CD4-positive, alpha-beta T cell treated with Interleukin-10 for 1 hour (primary cell): Measurements from ENCODE around the gene SLC37A4.
"Not testable (repeated sequence)": the region's sequence is repeated elsewhere in the genome, so short reads cannot be mapped to it uniquely, and the experiment has no call there.

Experiments used
- DNase-seq: peaks from one replicate; pipeline ENCODE4 v3.0.0-alpha.2; 2020

SLC37A4 gene

DNA sequence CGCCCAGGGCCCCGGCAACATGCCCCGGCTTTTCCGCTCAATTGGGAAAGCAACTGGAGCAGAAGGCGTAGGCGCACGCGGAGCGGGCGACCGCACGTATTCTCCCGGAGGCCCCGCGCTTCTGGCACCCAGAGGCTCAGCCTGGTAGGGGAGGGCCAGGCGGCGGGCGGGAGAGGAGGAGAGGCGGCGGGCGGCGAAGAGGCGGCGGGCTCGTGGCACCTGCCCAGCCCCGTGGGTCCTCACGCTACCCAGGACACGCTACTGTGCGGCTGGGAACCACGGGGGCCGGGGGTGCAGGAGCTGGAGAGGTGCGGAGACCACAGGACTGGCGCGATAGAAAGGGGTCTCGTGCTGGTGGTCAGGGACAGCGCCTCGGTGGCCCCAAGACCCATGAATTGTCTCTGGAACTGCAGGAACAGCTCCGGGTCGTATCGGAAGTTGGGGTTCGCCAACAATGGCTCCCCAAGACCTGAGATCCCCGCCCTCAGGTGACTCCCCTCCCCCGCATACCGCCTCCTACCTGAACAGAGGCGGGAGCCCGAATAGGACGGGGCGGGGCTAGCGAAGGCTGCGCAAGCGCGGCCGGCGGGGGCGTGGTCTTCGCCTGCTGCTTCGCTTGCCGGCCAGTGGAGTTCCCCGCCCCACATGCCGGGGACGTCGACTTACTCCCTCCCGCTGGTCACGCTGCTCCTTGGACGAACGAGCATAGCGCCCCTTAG is at the start of gene SLC37A4:
TSS of gene SLC37A4 (minus strand) at position 549 of the 719 bp plus-strand sequence.
- peak; percentile 100 for DNase-seq

DNA sequence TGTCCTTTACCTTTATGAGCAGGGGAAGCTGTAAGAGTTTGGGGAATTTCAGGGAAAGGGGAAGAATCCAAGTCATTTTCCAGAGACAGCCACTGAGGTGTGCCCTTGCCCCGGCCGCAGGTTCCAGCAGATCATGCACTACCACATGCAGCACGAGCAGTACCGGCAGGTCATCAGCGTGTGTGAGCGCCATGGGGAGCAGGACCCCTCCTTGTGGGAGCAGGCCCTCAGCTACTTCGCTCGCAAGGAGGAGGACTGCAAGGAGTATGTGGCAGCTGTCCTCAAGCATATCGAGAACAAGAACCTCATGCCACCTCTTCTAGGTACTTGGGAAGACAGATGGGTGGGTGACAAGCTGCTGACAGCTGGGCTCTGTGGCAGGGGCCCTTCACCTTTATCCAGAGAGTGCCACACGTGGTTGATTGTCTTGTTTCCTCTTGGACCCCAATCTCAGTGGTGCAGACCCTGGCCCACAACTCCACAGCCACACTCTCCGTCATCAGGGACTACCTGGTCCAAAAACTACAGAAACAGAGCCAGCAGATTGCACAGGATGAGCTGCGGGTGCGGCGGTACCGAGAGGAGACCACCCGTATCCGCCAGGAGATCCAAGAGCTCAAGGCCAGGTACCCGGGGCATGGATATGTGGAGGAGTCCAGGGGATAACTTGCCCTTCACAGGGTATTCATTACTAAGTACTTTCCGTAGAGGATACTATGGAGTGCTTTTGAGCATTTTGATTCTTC is 48.2 kb upstream of the SLC37A4 start:
- DNase-seq = no peak

DNA sequence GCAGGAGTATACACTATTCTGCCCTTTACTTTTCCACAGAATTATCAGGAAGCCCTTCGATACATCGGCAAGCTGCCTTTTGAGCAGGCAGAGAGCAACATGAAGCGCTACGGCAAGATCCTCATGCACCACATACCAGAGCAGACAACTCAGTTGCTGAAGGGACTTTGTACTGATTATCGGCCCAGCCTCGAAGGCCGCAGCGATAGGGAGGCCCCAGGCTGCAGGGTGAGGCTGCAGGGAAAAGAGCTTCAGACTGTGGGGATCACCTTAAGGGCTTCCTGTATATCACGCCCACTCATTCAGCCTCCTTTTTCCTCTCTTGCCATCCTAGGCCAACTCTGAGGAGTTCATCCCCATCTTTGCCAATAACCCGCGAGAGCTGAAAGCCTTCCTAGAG is 47.2 kb upstream of the SLC37A4 start:
- no peak for DNase-seq

DNA sequence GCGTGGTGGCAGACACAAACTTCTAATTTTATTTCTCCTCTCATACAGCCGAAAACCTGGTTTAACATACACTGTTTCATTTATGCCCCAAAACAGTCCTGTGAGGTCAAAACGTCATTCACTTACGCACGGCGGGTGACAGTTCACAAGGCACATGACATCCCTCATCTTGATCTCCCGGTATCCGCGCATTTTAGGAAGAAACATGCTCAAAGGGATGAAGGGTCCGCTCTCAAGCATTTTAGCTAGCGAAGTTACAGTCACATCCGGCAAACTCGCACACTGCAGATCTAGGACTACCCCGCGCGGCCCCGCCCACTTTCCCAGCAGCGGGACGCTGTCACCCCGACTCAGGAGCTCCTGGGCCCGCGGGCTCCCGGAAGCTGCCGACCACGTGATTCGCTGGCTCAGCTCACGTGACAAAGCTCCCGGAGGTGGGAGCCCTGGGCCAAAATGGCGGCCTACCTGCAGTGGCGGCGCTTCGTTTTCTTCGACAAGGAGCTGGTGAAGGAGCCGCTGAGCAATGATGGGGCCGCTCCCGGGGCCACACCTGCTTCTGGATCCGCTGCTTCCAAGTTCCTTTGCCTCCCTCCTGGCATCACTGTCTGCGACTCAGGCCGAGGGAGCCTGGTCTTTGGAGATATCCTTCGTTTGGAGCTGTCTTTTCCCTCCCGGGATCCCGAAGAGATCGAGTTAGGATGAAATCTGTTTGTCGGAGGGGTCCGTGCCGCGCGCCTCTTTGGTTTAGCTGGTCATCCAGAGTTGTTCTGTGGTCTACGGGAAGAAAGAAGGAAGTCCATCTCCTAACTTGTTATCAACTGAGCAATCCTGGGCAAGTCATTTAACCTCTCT is 36.9 kb upstream of the SLC37A4 start, which contains the start of gene VPS11:
TSS of gene VPS11 (plus strand) at position 448 of the 852 bp plus-strand sequence. CDS start at position 454, 6 bp downstream.
- peak; percentile 97 for DNase-seq

DNA sequence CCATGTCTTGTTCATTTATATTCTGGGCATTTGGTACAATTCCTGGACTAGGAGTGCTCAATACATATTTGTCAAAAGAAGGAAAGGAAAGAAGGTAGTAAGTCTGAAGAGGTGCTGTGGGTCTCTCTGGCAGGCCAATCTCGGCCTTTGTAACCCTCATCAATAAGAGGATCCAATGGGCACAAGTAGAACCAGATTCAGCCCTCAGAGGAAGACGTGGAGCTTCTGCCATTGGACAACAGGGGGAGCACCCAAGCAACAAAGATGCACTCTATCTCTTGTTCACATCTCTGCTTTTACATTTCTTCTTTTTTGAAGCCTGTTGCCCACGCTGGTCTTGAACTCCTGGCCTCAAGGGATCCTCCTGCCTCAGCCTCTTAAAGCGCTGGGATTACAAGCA is 34.7 kb upstream of the SLC37A4 start:
- DNase-seq = peak; percentile 69

DNA sequence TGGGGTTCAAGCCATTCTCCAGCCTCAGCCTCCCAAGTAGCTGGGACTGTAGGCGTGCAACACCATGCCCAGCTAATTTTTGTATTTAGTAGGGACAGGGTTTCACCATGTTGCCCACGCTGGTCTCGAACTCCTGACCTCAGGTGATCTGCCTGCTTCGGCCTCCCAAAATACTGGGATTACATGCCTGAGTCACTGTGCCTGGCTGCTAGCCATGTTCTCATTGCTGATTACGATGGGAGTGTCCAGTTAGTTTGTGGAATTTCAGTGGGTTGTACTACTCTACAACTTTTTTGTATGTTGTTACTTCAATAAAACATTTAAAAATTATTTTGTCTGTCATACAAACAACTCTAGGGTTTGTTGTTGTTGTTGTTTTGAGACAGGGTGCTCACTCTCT is 32.1 kb upstream of the SLC37A4 start:
- DNase-seq = no peak

DNA sequence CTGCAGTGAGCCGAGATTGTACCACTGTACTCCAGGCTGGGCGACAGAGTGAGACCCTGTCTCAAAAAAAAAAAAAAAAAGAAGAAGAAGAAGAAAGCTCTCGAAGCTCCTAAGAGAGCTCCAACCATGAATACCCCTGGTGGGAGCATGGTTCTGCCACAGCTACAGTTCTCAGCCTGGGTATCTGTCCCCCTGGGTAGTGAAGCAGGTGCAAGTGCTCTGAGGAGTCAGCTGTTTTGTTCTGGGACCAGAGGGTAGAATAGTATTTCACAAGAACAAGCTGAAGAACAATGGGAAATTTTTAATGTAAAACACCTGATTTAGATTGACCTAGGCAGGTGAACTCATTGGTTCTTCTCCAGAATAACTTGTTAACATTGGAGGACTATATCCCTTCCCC is 30.6 kb upstream of the SLC37A4 start:
- DNase-seq = no peak

DNA sequence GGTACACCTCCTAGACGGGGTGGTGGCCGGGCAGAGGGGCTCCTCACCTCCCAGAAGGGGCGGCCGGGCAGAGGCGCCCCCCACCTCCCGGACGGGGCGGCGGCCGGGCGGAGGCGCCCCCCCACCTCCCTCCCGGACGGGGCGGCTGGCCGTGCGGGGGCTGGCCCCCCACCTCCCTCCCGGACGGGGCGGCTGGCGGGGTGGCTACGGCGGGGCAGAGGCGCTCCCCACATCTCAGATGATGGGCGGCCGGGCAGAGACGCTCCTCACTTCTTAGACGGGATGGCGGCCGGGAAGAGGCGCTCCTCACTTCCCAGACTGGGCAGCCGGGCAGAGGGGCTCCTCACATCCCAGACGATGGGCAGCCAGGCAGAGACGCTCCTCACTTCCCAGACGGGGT is 28.5 kb upstream of the SLC37A4 start:
- not testable (repeated sequence) for DNase-seq

DNA sequence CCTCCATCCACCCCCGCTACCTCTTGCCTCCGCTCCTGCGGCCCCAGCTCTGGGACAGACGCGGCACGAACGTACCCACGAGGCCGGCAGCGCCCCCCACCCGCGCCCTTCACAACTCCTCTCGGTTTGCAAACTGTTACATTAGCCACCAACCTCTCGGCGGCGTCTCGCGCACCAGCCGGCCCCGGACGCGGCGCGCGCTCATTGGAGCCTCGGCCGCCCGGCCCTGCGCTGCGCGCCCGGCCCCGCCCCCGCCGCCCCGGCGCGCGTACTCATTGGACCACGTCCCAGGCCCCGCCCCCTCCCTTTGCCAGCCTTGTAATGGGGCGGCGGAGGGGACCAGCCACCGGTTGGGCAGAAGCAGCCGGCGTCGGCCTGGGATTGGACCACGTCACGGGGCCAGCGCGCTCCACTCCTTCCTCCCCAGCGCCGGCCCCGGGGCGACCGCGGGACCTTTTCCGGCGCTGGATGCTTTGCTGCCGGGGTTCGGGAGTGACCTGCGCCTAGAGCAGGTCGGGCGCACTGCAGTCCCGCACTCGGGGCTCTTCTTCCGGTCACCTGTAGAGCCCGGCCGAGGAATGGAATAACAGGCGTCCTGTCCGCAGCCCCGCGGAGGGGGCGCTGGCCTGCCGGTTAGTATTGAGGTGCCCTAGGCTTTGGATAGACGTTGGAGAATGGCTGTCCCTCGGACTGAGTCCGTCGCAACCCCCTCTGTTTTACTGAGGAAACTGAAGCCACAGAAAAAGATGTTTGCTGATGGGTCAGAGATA is 26.5 kb upstream of the SLC37A4 start, which contains the start of gene HYOU1:
TSS of gene HYOU1 (minus strand) at position 206 of the 770 bp plus-strand sequence. CDS start 1,045 bp downstream, outside the sequence.
- peak; percentile 98 for DNase-seq

DNA sequence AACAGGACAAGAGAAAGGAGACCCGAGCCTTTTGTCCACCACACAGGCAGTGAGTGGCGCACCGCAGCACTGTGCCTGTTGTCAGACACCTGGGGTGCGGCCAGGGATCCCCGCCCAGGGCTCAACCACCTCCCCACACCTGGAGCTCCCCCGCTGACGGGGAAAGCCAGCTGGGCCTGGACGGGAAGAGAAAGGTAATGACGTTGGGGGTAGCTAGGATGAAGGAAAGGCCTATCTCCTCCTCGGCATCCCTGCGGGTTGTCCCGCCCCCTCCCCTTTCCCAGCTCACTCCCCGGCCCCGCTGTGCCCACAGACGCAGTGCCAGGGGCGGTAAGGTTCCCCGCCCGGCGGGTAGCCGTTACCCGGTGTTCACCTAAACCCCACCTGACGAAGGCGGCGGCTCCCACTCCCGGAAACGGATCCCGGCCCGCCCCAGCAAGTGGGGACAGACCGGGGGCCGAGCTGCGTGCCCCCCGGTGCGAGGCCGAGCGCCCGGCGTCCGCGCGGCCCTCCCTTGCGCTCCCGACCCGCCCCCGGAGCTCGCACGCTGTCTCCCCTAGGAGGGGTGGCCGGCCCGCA is 25.8 kb upstream of the SLC37A4 start:
- peak; percentile 68 for DNase-seq

DNA sequence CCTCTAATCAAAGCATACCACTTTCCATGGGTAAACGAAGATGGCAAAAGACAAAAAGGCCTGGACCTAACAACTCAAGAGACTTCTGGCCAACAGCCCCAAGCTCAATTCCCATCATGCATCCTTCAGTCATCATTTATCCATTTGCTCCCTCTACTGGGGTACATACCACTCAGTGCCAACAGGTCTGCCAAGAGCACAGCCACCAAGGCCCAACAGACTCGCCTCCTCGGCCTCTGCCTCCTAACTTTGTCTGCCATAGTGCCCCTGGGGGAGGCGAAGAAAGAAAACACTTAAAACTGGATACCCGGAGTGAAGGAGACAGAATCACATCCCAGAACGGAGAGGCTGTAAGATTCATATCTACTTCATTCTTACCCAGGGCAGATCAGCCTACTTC is 25.2 kb upstream of the SLC37A4 start:
- DNase-seq = peak; percentile 18

DNA sequence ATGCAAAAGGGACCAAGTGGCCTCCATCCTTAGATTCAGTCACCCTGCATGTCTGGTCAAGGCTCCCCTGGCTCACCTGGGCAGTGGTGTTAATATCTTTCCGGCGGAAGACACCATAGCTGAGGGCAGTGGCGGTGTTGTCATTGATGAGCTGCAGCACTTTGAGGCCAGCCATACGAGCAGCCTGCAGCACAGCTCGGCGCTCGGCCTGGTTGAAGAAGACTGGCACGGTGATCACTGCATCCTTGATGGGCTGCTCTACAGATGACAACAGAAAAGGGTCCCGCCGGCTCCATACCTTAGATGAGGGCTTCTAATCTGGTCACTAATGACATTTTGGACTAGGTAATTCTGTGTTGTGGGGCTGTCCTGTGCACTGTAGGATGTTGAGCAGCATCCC is 23.7 kb upstream of the SLC37A4 start:
- no peak for DNase-seq

DNA sequence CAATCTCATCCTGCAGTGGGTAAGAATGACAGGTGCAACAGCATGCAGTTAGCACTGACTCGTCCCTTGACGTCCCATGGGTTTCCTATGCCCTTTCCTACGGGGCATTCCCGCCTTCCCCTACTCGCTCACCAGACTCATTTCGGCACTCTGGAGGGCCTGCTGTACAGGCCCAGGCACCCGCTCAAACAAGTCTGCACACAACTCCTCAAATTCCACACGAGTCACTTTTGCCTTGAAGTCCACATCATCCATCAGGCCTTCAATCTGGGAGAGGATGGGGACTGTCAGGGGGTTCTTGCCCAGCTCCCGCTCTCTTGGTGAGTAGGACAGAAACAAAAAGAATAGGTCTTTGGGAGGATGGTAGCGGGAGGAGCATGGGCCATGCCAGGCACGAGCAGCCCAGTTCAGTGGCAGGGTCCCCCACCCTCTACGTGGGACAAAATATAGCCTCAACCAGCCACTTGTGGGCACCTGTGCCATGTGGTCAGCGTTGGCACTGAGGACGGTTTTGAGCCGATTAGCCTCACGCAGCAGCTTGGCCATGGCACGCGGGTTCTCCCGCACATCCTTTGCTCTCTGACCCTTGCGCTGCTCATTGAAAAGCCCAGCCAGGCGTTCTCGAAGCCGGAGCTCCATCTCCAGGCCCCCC is 21.6 kb upstream of the SLC37A4 start:
- no peak for DNase-seq

DNA sequence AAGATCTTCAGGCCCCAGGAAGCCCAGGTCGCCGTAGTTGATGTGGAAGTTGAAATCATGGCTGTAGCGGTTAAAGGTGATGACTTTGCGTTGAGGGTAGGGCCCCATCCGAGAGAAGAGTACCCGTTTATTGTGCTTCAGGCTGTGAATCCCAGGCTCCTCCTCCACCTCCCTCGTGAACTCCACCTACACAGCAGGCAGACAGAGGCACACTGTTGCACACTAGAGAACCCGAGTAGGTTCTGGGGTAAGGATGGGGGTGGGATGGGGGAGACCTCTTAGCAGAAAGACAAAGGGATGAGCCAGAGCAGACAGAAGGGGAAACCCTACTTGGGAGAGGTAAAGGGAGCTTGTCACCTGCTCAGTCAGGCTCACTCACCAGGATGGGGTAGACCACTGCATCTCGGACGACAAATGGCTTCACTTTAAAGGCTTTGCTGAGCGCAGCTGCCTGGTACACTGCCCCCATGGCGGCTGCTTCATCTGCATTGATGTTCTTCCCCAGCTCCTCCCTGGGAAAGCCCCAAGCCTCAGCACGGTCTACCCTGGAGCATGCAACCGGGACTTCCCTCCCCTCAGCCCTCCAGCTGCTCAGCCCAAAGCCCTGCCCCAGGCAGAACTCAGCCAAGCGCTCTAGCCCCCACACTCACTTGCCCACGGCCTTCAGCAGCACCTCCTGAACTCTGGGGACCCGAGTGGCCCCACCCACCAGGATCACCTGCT is 20.9 kb upstream of the SLC37A4 start:
- peak; percentile 46 for DNase-seq

DNA sequence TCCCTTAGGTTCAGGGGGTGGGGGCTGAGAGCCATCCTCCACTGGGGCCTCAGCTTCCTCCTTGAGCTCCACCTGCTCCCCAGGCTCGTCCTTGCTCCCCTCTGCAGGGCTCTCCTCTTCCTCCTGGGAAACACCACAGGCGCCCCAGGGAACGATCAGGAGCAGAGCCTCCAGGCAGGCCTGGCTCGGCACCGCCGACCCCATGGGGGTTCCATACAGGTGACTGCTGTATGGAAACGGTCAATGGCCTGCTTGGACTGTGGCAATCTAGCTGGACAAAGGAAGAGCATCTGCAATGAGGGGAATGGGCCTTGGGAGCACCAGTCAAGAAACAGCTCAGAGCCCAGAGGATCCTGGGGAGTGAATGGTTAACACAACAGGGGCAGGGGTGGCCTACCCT is 18.4 kb upstream of the SLC37A4 start:
- DNase-seq = no peak

DNA sequence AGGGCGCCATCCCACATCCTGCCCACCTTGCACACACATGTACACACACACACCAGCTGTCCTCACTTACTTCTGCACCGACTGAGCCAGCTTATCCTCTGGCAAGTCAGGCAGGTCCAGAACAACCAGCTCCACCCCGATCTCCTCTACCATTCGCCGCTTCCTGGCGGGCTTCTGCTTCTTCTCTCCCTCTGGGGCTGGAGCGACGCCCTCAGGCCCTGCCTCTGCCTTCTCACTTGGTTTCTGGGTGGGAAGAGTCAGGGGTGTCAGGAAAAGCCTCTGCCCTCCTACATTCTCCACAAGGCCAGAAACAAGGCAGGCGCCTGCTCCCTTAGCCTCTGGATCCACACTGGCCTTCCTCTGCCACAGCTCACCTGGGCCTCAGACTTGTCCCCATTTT is 18.0 kb upstream of the SLC37A4 start:
- DNase-seq = no peak

DNA sequence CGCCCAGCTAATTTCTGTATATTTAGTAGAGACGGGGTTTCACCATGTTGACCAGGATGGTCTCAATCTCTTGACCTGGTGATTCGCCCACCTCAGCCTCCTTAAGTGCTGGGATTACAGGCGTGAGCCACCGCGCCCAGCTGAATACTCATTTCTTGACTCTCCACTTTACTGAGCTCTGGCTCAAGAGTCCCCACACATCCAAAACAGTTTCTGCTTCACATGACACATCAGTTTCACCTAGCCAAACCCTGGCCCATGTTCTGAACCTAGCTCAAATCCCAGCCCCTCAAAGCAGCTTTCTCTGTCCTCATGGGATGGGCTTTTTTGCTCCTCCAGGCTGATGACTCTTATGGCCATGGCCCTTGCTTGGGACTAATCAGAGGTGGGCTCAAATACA is 16.5 kb upstream of the SLC37A4 start:
- no peak for DNase-seq

DNA sequence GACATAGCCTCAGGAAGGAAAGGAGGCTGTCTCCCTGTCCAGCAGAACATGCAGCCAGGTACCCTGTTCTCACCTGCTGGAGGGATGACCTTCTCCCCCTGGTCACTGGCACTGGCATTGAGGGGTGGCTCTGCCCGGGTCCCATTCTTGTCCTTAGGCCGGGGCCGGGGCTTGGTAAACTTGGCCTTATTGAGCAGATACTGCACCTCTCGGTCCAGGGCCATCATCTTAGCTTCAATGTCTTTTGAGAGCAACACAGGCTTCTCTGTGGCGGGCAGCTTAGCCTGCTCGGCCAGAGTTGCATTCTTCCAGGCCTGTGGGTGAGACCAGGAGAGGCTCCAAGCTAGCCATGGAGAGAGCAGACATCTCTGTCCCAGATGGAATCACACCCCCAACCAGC is 15.8 kb upstream of the SLC37A4 start:
- DNase-seq = no peak

DNA sequence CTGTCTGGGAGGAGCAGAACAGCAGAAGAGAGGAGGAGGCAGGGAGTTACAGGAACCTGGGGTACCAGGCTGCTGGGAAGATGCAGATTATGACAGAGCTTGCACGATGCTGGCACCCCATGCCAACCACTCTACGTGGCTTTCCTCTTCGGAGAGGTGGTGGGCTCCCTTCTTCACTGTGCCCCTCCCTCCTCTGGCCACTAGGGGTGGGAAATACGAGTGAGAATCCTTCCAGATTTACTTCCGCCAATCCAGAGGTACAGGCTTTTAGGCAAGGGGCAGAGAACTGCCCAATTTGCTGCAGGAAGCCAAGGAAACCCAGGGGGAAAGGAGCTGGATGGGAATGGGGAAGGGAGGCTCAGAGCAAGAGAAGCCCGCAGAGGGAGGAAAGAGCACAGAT is 14.0 kb upstream of the SLC37A4 start:
- DNase-seq = no peak

DNA sequence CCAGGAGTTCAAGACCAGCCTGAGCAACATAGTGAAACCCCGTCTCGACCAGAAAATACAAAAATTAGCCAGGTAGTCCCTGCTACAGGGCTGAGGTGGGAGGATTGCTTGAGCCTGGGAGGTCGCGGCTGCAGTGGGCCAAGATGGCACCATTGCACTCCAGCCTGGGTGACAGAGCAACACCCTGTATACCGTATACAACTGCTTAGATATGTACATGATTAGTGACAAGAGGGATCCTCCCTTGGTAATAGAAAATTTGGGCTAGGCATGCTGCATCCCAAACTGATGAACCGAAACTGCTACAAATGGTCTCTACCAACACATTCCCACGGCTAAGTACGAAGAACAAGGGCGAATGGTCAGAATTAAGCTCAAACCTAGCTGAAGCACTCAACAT is 12.2 kb upstream of the SLC37A4 start:
- no peak for DNase-seq
